ENCODE data around the gene MYEOV. TPM values are rescaled to one million over a fixed set of nuclear protein-coding genes. Genes with fewer than 3 reads are reported as not detected.

The MYEOV gene
- total RNA-seq, 4 donors from 2014 or later: 0.65 to 8.9 (median 0.83) TPM

GRCh38 chr11:69286374-69287371, 7.3 kb upstream of the MYEOV start:
- DNase-seq (ENCODE audit: low spot score): no peak
- ATAC-seq (ENCODE audit: low FRiP score): no peak
- no peak for TF ChIP-seq CTCF (IDR thresholded peaks at IDR 0.05)

DNA sequence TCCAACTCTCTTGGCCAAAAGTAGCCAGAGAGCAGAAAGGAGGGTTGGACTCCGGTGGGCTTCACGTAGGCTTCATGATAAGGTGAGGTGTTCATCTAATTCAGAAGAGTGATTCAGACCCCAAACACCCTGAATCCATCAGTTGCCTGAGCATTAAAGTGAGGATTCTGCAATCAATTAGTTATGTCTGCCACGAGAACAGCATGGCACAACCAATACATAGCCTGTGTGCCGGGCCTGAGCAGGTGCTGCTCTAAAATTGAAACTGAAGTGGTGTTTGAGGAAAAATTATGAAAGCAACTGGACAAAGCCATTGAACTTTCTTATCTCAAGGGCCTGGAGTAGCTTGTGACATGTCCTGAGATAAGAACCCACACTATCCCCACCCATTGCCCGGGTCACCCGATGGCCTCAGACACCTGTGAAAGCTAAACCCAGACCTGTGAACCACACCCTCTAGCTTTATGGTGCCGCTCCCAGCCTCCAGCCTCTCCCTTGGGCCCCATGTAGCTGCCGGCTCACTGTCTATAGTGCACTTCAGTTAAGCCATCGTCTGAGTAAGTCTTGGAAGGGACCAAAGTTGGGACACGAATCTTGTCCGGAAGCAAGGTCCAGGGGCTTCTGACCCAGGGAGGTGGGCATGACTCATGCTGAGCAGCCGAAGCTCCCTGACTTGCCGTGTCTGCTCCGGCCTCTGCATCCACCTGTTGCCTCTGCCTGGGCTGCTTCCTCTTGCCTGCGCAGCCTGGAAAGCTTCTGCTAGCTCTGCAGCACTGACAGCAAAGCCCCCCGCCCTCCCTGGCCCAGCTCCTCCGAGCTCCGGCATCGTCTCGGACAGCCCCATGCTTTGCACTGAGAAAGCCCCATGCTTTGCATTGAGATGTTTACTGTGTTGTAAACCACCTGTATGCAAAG, 5.7 kb upstream of the MYEOV start:
- no peak for TF ChIP-seq CTCF (IDR thresholded peaks at IDR 0.05)
- no peak for ATAC-seq (ENCODE audit: low FRiP score)
- no peak for DNase-seq (ENCODE audit: low spot score)

DNA sequence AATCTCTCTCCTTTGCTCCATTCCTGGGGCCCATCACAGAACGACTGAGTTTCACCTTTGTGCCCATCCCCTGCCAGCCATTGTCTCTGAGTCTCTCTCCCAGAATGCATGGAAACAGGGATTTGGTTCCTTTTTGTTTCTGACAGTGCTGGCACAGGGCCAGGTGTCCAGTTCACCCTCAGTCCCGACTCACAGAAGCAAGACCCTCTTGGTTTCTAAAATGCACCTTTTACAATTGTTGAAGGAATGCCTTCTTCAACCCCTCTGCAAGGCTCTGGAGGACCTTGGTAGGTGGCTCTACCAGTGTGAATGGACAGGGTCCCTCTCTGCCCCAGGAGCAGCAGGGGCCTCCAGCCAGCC, 5.1 kb upstream of the MYEOV start:
- no peak for ATAC-seq (ENCODE audit: low FRiP score)
- DNase-seq (ENCODE audit: low spot score): no peak
- no peak for TF ChIP-seq CTCF (IDR thresholded peaks at IDR 0.05)

GRCh38 chr11:69290806-69291205, 3.1 kb upstream of the MYEOV start:
- TF ChIP-seq CTCF (IDR thresholded peaks at IDR 0.05): no peak
- DNase-seq (ENCODE audit: low spot score): no peak
- no peak for ATAC-seq (ENCODE audit: low FRiP score)

DNA sequence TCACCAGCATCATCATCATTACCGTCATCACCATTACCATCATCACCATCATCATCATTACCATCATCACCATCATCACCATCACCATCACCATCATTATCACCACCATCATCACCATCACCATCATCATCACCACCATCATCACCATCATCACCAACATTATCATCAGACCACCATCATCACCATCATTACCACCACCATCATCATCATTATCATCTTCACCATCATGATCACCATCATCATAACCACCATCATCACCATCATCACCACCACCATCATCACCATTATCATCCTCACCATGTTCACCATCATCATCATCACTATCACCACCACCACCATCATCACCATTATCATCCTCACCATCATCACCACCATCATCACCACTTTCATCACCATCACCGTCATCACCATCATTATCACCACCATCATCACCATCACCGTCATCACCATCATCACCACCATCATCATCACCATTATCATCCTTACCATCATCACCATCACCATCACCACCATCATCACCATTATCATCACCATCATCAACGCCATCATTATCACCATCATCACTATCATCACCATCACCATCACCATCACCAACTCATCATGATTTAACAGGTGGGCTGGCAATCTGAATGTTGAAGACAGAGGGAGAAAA, 2.4 kb upstream of the MYEOV start:
- ATAC-seq (ENCODE audit: low FRiP score): no peak
- no peak for TF ChIP-seq CTCF (IDR thresholded peaks at IDR 0.05)
- DNase-seq (ENCODE audit: low spot score): no peak

- ATAC-seq (ENCODE audit: low FRiP score) (no peak), DNase-seq (ENCODE audit: low spot score) (no peak)
- peak in 1 of 3 donors; percentile 19 for TF ChIP-seq CTCF (IDR thresholded peaks at IDR 0.05)
Measured at GRCh38 chr11:69292221-69292648, 1.7 kb upstream of the MYEOV start.
